VCaP (cell line): Measurements from ENCODE around the gene BTNL3.

ENCODE experiments used
- H3K27ac ChIP-seq: fragments of 450-650 bp; 2 replicates; pipeline ENCODE4 v1.5.1; 2017
- TF ChIP-seq, protein P1 (sequence below): fragments of 450-650 bp; conservative IDR thresholded peaks from 2 replicates; pipeline ENCODE4 v1.5.1; 2017; ENCODE audit warnings: mild to moderate bottlenecking, moderate library complexity

BTNL3 gene

DNA sequence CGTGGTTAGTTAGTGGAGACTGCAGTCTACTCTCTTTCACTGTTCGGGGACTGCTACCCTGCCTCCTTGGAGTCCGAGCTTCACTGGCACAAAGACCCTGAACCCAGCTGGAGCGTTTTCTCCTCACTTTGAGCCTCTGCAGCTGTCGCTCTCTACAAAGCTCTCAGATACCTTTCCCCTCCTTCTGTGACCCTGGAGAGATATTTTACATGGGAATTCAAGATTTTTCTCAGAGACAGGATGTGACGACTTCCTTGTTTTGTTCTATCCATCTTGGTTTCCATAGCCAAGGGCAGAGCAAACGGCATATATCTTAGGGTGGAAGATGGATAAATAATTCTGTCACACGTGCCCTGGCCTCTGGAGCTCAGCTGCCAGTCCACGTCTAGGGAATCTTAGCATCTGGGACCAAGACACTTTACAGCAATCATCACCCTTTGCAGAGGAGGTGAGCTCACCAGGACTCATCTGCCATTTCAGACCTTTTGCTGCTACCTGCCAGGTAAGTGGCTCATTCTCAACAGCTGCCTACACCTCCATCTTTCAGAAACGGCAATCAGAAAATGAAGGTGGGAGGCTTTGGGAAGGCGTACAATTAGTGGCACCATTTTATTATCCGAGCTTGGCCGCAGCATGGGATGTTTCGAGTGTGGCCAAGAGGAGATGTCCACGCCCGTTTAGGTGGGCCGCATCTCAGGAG, 51.4 kb downstream of the BTNL3 start, which contains the start of gene BTNL9:
TSS of gene BTNL9 (plus strand) at position 336 of the 700 bp plus-strand sequence. CDS start 5,224 bp downstream, outside the sequence.
- TF ChIP-seq, protein P1, sequence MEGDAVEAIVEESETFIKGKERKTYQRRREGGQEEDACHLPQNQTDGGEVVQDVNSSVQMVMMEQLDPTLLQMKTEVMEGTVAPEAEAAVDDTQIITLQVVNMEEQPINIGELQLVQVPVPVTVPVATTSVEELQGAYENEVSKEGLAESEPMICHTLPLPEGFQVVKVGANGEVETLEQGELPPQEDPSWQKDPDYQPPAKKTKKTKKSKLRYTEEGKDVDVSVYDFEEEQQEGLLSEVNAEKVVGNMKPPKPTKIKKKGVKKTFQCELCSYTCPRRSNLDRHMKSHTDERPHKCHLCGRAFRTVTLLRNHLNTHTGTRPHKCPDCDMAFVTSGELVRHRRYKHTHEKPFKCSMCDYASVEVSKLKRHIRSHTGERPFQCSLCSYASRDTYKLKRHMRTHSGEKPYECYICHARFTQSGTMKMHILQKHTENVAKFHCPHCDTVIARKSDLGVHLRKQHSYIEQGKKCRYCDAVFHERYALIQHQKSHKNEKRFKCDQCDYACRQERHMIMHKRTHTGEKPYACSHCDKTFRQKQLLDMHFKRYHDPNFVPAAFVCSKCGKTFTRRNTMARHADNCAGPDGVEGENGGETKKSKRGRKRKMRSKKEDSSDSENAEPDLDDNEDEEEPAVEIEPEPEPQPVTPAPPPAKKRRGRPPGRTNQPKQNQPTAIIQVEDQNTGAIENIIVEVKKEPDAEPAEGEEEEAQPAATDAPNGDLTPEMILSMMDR: no peak
- no peak within 1 kb of the TSS for H3K27ac ChIP-seq

DNA sequence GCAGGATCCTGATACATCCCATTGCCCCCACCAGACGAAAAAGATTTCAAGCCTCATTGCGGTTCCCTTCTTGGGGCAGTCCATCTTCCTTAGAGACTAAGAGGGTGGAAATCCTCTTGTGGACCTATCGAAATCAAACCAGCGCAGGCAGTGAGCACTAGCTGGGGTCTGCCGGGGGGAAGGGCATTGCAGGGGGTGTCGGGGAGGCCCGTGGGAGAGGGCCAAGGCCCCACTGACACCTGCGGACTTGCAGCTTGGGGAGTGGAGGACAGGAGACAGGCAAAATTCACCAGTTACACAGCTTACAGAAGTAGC, 51.9 kb downstream of the BTNL3 start:
- H3K27ac ChIP-seq: no peak overlapping the region
- TF ChIP-seq, protein P1: no peak

DNA sequence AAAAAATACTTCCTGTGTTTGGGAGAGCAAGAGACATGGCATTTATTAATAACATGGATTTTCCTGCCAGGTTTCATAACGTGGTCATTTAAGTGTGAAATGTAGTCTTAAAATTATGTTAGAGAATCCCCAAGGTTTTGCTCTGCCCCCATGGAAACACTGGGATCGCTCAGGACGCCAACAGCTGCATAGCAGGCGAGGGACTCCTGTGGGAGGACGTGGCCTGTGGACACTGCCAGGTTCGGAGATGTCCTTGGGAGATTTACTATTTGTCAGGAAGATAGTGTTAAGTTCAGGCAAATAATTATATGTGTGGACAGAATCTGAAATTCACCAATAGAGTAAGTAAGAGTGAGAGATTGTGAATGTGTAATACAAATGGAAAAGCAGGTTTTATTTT, 52.4 kb downstream of the BTNL3 start:
- TF ChIP-seq, protein P1: no peak
- no peak overlapping the region for H3K27ac ChIP-seq

DNA sequence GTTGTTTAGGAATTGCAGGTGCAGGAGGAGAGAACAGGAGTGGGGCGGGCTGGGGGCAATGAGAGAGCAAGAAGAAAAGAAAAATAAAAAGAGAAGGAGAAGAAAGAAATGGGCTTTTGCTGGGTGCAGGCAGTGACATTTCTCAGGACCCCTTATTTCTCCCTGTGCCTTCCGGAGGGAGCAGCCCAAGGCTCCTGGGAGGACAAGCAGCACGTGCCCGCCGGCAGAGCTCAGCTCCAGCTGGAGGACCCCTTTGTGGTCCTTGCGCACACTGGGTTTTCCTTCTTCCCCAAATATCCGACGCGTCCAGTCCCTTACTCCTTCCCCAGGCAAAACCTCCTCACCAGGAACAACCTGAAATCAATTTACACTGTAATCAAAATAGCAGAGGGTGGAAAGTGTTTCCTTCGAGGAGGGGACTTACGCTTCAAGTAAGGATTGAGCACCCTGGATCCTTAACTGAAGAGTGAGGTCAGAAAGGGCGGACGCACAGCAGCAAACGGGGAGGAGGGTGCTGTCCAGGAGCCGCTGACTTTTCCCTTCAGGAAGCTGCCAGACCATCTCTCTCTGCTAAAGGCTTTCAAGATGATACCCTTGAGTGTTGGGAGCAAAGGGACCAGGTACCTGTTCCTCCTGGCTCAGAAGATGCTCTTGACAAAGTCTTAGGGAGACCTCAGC, 53.5 kb downstream of the BTNL3 start:
- TF ChIP-seq, protein P1: no peak

DNA sequence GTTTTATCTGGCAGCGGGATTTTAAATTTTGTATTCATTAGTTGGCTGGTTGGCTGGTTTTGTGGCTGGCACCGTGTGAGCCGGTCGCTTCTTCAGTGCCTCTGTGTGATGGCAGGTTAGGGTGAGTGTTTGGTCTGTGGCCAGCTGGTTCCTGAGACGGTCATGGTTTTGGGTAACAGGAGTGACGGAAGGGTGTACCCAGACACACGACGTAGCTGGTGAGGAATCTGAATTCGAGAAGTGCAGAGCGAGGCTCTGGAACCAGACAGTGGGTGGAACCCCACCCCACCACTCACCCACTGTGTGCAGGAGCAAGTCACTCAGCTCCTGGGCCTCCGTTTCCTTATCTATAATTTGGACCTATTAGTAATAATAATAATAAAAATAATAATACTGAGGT, 54.1 kb downstream of the BTNL3 start:
- TF ChIP-seq, protein P1: no peak
- H3K27ac ChIP-seq: no peak overlapping the region

More for the DNA sequence above, 53.5 kb downstream of the BTNL3 start:
- H3K27ac ChIP-seq: no peak overlapping the region

DNA sequence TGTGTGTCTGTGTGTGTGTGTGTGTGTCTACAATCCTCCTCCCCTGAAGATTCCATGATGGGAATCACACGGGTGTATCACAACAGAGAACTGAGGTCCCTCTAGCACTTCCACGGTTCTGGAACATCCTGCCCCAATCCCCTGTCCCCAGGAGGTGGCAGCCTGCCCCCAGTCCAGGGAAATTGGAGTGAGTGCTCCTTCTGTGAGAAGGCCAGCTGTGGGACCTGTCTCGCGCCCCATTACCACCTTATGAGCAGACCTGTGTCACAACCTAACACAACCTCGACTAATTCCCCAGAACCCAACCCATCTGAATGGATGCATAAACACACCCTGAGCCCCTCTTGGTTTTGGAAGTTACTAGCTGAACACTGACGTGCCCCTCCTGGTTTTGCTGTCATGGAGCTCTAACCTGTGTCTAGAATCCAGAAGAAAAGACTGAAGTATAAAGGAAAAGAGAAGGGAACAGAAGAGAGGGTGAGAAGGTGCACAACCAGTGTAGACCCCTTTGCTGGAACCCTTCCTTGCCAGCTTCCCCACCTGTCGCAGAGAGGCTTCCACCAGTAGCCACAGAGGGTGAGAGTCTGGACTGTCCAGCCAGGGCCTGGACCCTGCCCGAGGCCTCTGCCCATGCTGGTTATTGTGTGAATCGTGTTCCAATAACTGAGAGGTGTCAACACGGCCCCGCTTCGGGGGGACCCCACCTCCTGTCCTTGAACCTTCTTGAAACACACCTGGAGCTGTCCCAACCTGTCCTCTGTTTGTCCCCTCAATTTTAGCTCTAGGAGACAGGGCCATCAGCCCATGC, 54.8 kb downstream of the BTNL3 start:
- H3K27ac ChIP-seq: peak overlapping the region; percentile 37; the same call in 1 of the 2 replicates
- TF ChIP-seq, protein P1: peak; percentile 85

DNA sequence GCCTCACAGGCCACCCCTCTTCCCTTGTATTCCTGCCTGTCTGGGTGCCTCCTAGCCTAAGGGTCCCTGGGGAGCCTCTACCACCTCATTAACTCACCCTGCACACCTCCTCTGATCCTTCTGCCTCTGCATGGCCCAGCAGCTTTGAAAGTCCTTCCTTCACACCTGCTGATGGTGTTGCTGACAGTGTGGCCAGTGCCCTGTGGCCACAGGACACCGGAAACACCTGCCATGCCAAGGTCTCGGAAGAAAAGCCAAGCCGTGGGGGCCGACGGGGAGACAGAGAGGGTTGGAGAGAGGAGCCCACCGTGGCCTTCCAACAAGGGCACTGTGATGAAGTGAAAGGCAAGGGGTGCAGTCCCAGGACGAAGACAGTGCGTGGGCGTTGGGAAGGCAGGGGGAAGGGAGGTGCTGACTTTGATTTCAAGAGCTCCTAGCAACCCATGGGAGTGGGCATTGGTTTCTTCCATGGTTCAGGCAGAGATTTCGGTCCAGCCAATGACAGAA, 55.5 kb downstream of the BTNL3 start:
- peak overlapping the region; percentile 37; the same call in 1 of the 2 replicates for H3K27ac ChIP-seq
- TF ChIP-seq, protein P1: no peak
